ENCODE data around the gene TRAPPC10.
"Not testable (repeated sequence)": the region's sequence is repeated elsewhere in the genome, so short reads cannot be mapped to it uniquely, and the experiment has no call there.

Gene TRAPPC10

GRCh38 chr21:44155994-44156380, 143.9 kb downstream of the TRAPPC10 start:
- DNase-seq: not testable (repeated sequence)
